HepG2 (cell line): ENCODE results near the gene EVA1C.

Experiments used
- CTCF ChIP-seq: sonication (generic); formaldehyde crosslinking; IDR thresholded peaks from 2 replicates; pipeline ENCODE4 v1.5.0; 2020; ENCODE audit warnings: mild to moderate bottlenecking, missing genetic modification reagents, moderate library complexity
- NFE2L1 ChIP-seq: sonication (generic); formaldehyde crosslinking; IDR thresholded peaks from 2 replicates; pipeline ENCODE4 v1.4.0; 2020; ENCODE audit warnings: missing genetic modification reagents, mild to moderate bottlenecking, borderline replicate concordance
- ZNF124 ChIP-seq: sonication (generic); formaldehyde crosslinking; IDR thresholded peaks from 2 replicates; pipeline ENCODE4 v1.4.0; 2020; ENCODE audit warnings: missing genetic modification reagents

- TF ChIP-seq CTCF (CRISPR knock-in tag) (no peak), NFE2L1 (CRISPR knock-in tag) (no peak), ZNF124 (CRISPR knock-in tag) (no peak)
Measured at GRCh38 chr21:32548978-32549377, 136.5 kb downstream of the EVA1C start.
